COR-L47 (cell line): ENCODE measurements around the gene OSBPL1A.

Source experiments
- DNase-seq: peaks from one replicate; lab custom pipeline; 2025; lab: John Stamatoyannopoulos, UW

OSBPL1A gene

DNA sequence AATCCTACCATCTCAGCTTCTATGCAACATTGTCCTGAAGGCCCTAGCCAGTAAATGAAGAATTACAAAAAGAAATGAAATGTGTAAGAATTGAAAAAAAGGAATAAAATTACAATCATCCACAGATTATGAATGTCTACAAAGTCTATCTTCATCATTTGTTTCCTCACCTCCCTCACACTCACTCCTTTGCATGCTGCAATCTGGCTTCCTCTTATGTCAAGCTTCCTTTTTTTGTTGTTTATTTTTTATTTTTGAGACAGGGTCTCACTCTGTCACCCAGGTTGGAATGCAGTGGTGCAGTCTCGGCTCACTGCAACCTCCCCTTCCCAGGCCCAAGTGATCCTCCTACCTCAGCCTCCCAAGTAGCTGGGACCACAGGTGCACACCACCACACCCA is 129.7 kb downstream of the OSBPL1A start:
- no peak for DNase-seq

DNA sequence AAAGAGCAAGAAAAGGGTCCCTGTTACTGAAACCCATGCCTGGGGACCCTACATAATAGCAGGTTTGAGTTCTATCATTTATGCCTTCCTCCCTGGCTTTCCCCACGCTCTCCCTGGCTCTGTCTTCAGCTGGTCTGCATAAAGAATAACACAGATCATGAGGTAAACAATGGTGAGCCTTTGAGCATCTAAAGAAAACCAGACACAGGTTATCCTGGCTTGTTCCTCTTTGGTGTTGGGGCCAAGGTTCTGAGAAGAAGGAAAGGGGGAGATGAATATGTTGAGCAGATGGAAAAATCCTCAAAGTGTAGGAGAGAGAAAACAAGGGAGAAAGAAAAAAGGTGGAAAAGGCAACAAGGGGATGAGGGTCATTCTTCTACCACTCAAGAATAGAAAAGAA is 131.5 kb downstream of the OSBPL1A start:
- no peak for DNase-seq

DNA sequence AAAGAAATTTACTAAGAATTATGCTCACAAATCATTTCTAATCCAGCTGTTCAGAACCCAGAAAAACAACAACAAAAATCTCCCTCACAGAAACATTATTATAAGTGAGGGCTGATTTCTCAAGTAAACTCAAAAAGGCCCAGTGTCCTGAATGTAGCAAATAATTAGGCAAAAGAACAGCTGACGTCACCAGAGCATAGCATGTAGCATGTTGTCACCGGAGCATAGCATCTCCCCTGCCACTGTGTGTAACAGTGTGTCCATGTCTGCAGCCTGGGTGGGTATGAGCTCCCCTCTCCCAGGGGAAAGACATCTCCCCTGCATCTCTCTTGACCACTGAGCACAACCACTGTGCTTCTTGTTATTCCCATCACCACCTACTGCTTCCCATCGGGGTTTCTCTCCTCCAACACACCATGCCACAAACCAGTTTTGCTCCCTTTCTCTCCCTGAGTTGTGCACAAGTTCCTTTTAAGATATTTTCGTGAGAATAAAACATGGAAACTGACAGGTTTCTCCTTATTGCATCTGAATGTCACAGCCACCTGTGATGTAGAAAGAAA is 132.0 kb downstream of the OSBPL1A start:
- DNase-seq: no peak

DNA sequence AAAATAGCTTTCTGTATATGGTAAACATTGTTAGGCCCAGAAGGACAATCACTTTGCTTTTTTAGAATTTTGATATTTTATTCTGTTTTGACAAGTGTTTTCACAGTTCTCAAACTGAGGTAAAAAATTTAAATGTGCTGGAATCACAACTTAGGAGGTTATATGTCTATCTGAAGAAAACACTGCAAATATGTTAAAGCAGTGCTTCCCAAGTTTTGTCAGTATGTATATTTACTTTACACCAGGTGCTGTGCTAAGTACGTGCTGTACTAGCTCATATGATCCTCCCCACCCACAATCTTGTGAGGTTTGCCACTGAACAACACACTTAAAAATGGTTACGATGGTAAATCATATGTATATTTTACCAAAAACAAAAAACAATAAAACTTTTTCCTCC is 134.6 kb downstream of the OSBPL1A start:
- DNase-seq: no peak

DNA sequence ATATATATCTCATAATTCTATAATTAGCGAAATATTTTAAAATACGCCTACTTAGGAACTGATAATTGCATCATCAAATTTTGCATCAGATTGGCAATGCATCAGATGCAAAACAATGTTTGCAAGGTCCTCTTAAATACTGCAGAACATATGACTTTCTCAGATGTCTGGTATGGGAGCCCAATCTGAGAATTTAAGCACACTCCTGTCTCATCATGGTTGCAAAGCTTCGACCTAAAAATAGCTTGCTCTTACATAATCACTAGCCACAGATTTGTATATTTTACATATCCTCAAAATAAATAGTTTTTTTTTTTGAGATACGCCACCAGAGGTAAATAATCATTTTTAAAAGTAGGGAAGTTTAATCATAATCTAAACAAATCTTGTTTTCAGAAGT is 135.5 kb downstream of the OSBPL1A start:
- DNase-seq: no peak

DNA sequence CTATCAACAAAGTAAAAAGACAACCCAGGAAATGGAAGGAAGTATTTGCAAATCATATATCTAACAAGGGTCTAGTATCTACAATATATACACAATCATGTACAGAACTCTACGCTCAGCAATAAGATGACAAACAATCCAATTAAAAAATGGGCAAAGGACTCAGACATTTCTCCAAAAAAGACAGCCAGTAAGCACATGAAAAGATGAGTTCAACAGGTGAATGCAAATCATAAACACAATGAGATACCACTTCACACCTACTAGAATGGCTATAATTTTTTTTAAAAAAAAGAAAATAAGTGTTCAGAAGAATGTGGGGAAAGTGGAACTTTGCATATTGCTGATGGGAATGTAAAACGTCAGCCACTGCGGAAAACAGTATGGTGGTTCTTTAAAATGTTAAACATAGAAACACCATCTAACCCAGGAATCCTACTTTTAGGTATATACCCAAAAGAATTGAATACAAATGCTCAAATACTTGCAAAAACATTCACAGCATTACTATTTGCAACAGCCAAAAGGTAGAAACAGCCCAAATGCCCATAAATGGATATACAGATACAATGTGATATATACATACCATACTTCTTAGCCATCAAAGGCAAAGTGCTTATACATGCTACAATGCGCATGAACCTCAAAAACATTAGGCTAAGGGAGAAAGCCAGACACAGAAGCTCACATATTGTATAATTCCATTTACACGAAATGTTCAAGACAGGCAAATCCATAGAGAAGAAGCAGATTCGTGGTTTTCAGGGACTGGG is 137.6 kb downstream of the OSBPL1A start:
- no peak for DNase-seq

DNA sequence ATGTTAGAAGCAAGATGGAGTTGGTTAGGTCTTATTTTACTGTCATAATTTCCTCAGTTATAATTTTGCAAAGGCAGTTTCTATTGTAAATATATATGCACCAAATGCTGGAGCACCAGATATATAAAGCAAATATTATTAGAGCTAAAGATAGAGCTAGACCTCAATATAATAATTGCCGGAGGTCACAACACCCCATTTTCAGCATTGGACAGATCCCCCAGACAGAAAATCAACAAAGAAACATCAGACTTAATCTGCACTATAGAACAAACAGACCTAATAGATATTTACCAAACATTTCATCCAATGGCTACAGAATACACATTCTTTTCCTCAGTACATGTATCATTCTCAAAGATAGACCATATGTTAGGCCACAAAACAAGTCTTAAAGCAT is 143.6 kb downstream of the OSBPL1A start:
- DNase-seq: no peak

DNA sequence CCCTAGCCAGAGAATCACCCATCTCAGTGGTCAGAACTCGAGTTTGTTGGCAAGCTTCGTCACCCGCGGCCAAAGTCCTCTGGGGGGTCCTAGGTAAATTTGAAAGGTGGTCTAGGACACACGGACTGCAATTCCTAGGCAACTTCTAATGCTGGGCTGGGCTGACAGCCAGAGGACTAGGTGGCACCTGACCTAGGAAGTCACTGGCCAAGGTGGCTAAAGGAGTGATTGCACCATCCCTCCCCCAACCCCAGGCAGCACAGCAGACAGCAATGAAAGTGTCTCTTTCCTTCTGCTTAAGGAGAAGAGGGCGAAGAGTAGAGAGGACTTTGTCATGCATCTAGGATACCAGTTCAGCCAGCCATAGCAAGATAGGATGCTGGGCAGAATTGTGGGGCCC is 147.9 kb downstream of the OSBPL1A start:
- no peak for DNase-seq

DNA sequence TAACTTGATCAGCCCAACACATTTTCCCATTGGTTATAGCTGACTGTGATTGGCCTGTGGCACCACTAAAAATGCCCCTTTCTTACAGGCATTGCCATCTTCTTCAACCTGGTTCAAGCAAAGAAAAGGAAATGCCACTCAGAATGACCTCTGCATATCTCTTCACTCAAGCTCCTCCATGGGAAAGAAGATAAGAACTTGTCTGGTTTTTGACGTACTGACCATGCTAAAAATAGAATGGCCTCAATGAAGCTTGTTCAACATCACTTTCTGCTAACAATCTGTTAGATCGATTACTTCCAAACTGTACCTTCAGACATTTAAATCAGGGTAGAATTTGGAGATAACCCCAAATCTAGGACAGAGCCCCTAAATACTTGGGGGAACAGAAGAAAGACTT is 149.3 kb downstream of the OSBPL1A start:
- DNase-seq: no peak

DNA sequence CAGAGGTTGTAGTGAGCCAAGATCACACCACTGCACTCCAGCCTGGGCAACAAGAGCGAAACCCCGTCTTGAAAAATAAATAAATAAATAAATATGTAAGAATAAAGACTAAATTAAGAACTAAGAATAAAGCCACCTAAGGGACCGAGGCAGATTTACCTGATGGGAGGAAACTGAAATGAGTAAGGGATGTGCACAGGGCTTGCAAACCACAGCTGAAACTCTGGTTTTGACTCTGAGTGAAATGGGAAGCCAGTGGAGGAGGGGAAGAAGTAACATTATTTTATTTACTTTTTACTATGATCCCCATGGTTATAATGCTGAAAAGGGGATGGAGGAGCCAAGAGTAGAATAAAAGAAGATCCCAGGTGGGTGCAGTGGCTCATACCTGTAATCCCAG is 151.5 kb downstream of the OSBPL1A start:
- DNase-seq: no peak

DNA sequence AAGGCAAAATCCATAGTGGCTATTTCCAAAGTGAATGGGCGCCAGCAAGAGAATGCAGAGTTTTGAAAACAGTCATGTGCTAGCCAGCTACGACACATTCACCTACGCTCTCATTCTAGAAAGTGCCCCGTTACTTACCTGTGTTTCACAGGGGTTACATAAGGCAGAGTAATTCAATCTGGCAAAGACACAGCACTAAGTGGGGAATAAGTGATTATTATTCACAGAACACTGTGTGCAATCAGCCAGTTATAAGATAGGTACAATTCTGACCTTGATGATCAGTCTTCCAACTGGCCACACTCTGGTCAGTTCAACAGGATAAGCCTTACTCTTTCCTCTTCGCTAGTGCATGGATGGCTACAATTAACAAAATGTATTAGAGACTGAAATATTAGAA is 152.9 kb downstream of the OSBPL1A start:
- DNase-seq: no peak

DNA sequence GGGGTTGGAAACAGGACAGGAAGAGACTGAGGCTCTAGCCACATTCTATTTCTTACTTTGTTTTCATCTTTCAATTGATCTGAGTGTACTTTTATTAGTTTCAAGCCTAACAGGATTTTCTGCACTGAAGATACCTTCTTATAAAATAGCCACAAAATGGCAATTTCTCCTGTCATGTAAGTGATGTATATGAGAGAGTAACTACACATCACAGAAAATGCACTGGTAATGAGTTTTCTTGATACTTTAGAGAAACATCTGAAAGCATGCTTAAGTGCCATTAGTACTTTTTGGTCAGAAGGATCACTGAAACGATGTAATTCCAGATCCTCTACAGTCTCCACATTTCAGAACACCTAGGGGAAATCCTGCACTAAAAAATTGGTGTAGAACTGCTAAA is 153.9 kb downstream of the OSBPL1A start:
- DNase-seq: no peak

DNA sequence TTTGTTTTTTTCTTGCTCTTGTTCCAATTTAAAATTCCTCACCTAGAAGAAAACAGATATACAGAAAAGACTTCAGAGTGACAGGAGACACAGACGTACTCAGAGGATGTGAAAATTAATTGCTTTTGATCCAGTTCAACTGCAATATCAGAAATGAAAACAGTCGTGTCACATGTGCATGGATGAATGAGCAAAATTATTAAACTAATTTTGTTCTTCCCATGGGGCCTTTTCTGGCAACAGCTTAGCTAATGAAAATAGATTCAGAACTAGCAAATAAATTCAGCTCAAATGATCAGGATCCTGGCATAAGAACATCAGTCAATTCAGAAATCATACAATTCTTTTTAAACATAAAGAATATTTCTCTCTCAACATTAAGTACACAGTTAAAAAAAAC is 158.3 kb downstream of the OSBPL1A start:
- DNase-seq: no peak

DNA sequence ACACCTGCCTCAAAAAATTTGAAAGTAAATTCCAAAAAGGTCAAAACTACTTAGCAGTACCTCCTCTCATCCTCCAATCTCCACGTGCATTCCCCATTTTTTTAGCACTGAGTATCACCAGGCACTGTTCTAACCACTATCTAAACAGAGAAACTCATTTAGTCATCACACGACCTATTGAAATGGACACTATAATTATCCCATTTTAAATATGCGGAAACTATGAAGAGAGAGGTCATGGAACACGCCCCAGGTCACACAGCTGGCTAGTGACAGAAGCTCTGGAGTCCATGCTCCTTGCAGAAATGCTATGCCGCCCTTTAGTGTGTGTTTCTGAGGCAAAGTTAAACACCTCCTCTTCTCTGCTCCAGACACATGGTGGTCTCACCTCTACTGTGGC is 159.2 kb downstream of the OSBPL1A start:
- DNase-seq: no peak

DNA sequence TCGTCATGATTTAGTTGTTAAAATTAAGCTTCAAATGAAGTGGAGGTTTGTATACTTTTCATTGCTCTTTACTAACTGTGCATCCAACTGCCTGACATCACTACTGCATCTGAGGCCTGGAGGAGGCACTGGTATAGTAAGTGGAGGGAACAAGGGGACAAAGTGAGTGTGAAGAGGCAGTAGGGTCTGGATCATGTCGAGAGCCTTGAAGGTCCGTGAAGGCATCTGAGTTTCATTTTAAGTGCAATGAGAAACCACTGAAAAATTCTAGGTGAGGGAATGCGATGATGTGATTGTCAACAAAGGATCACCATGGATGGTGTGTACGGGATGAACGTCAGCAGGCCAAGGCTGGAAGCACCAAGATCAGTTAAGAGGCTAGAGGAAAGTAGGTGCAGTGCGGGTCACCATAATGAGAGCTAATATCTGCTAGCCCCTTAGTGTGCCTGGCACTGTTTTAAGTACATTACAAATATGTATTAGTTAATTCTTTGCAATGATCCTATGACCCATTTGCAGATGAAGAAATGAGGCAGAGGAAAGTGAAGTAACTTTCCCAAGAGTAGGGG is 162.7 kb downstream of the OSBPL1A start:
- no peak for DNase-seq

DNA sequence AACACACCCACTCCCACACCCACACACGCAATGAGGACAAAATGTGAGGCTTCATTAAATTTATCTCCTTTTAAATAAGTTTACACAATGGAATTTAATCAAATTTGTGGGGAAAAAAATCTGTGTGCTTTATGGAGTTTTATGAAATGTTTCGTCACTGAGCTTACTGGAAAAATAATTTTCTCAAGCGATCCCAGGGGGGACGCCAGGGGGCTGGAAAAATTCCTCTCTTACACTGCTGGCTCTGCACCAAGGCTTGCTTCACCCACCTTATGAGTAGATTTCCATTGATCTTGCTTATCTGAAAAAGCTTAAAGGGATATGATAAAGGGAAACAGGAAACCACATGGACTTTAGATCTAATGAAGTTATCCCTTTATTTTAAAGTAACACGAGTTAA is 163.3 kb downstream of the OSBPL1A start:
- no peak for DNase-seq

DNA sequence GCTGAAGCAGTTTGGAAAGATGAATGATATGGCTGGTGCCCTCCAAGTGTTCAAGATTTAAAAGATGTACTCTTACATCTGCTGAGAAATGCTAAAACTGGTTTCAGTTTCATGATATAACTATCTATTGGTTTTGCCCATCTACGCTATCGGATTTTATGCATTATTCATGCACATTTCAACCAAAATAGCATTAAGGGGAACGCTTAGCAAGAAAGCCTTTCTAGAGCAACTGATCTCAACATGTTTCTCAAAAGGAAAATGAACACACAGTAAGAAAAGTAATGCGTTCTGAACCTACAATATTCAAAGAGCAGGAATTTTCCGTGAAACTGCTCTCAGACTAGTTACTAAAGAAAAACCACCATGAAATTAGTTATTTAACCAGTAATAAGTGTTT is 164.8 kb downstream of the OSBPL1A start:
- no peak for DNase-seq

DNA sequence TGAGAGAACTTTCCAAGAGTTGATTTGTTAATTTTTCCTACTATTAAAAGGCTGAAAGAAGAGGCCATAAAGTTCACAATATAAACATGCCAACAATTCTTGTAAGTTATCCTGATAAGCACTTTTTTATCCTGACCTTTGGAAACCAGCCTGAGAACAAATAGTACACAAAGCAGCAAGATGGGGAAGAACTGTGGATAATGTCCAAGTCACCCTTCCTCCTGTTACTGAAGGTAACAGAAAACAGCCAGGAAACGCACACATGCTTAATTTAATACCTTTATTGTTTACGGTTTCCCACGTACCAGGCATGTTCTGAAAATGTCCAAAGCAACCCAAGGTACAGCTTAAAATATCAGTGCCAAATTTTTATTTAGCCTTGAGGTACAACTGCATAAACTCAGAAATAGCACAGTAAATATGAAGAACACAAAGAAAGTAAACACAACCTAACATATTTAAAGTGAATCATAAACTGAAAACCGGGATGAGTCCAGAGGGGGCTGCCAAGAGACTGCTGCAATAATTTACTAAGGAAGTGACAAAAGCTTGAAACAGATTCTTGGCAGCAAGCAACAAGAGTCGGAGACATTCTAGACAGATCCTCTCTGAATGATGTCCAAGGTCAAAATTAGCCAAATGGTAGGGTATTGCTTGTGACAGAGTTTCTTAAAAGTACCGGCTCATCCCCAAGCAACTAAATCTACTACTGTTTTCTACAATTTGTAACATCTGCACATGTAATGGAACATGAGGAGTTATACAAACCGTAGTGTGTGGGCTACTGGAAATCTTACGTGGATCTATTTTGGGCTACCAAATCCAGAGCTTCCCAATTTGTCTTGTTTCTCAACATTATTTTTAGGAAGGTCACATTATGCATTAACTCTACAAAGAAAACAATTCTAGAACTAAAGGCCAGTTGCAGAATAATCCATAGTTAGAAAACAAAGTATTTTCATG is 165.6 kb downstream of the OSBPL1A start:
- no peak for DNase-seq

DNA sequence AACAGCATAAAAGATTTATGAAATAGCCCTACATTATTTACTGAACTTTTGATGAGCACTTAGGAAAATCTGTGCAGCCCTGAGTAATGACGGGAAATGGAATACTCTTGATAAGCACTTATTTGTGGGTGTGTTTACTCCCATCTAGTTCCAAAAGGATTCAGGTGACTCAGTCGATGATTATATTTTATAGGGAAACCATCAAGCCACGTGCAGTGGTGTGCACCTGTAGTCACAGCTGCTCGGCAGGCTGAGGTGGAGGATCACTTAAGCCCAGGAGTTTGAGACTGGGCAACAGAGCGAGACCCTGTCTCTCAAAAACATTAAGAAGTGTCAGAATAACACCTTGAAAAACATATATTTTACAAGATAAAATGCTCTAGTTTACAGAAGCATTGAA is 166.9 kb downstream of the OSBPL1A start:
- DNase-seq: no peak

DNA sequence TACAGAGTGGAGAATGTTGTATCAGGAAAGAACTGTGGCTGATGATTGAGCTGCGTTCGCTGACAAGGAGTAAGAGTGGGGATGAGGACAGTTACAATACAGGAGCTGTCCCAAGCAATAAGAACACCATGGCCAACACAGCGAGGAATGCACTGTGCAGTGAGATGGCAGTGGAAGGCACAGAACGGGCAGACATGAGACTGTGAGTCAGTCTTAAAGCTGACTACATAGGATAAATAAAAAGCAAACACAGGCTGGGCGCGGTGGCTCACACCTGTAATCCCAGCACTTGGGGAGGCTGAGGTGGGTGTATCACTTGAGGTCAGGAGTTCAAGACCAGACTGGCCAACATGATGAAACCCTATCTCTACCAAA is 169.0 kb downstream of the OSBPL1A start:
- DNase-seq: no peak

DNA sequence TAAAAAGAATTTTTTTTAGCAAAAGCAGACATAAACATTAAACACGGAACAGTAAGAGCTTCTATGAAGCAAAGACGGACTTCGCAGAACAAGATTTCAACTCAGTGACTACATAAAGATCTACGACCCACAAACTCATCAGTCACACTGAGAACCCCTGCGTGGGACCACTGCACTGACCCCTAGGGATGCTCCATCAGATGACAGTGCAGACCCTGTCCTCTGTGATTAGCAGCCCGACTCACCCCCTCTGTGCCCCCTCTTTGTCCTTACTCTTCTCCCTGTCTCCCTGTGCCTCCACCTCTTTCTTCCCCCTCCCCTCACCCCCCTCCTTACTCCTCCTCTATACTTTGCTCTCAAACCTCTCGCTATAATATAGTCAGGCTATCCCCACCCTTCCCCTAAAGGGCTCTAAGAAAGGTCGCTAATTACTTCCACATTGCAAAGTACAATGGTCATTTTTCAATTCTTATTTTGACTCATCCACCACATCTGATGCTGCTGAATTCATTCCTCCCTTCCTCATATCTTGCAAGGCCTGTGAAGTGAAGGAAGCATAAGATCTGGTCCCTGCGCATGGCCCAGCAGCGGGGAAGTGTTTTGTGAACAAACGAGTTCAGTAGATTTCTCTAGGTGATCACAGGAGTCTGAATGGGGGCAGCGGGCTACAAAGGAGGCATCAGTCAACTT is 169.5 kb downstream of the OSBPL1A start:
- DNase-seq: no peak

DNA sequence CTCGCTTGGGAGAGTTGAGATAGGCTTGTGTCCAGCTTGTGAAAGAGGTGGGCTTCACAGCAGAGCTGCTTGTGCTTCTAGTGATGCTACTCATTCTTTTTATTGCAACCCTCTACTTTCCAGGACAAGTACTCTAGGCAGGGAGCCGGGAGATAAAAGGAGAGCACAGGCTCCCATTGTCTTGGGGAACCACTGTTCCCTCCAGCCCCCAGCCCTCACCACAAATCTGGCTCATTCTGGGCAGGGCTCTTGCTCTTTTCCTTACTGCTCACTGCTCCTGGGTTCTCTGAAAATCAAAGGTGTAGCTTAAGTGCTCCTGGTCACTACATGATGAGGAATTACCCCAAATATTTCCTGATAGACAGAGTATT is 177.3 kb downstream of the OSBPL1A start:
- DNase-seq: no peak
